Esophagus squamous epithelium (tissue), 4 donors: ENCODE results near the gene OBP2B.

Source experiments
- POLR2A ChIP-seq, 4 donors: fragments of 450-650 bp; IDR thresholded peaks; one replicate each; pipeline ENCODE4 v1.6.1; 2017; ENCODE audit warnings: antibody characterized with exemption in 4 of 4, mild to moderate bottlenecking in 4 of 4, moderate library complexity in 3 of 4
- TF ChIP-seq, protein P1 (sequence below), 6 experiments: fragments of 450-650 bp in 4 of 6; fragments of 200-600 bp in 2 of 6; sonication (generic) in 2 of 6; IDR thresholded peaks; one replicate each; pipeline ENCODE4 v1.5.1; 2016 to 2019; ENCODE audit warnings: antibody characterized with exemption in 6 of 6, mild to moderate bottlenecking in 4 of 6, moderate library complexity in 4 of 6

DNA sequence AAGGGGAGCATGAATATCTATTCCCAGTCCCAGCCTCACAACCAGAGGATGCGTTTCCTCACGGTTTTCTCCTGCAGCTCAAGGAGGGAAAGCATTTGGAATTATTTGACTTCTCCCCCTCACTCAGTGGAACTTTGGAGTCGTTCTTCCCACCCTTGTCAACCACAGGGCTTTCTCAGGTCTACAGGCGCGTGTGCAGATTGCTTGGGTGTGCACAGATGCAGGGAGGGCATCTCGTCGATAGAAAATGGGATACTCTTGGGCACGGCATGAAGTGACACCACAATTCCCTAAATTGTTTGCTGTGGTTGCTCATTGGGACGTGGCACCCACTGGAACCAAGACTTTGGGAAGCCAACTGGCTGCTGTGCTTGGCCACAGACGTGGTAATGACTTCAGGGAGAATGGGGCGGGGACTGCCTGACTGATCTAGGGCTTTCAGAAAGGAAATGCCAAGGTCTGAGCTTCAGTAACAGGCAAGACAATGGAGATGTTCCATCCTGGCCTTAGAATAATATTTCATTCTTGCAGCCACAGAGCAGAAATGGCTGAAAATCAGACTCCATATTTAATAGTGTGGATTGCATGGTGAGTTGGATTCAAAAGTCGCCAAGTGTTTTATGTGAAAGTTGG lies 12.2 kb upstream of the OBP2B start:
- TF ChIP-seq POLR2A (IDR thresholded peaks at IDR 0.05) = no peak
- TF ChIP-seq, protein P1, sequence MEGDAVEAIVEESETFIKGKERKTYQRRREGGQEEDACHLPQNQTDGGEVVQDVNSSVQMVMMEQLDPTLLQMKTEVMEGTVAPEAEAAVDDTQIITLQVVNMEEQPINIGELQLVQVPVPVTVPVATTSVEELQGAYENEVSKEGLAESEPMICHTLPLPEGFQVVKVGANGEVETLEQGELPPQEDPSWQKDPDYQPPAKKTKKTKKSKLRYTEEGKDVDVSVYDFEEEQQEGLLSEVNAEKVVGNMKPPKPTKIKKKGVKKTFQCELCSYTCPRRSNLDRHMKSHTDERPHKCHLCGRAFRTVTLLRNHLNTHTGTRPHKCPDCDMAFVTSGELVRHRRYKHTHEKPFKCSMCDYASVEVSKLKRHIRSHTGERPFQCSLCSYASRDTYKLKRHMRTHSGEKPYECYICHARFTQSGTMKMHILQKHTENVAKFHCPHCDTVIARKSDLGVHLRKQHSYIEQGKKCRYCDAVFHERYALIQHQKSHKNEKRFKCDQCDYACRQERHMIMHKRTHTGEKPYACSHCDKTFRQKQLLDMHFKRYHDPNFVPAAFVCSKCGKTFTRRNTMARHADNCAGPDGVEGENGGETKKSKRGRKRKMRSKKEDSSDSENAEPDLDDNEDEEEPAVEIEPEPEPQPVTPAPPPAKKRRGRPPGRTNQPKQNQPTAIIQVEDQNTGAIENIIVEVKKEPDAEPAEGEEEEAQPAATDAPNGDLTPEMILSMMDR (IDR thresholded peaks at IDR 0.05) = no peak
